HG03064 (cell line): Measurements from ENCODE around the gene KCTD1.

Experiments used
- ATAC-seq: cut with Tn5 transposase; IDR thresholded peaks from one replicate; pipeline ENCODE4 v1.9.1; 2021; ENCODE audit warnings: low read depth; ENCODE audit not compliant: unreplicated experiment

KCTD1 gene

DNA sequence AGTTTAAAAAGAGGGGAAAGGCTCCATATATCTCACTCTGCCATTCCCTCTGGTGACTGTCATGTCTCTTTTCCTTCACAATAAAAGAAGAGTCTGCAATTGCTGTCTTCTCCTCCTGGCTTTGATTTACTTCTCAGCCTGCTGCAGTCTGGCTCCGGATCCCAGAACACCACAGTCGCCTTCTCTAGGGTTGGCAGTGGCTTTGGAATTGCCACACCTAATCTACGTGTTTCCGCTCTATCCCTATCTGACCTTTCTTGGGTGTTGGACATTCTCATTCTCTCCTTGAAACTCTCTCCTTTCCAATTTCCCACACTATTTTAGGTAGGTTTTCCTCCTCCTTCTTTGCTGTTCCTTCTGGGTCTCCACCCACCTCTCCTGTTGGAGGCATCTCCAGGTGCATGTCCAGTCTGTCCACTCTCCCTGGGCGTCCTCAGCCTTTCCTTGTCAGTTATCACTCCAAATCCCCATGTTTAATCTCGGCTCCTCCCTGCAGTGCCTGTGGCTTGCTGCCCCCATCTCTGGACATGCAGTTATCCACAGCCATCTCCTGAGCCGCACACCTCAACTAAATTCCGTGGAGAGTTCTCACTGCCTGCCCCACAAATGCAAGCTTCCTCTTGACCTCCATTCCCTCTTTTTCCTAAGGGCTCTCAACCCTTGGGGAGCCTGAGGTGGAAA, 112.8 kb downstream of the KCTD1 start:
- ATAC-seq, result no peak

DNA sequence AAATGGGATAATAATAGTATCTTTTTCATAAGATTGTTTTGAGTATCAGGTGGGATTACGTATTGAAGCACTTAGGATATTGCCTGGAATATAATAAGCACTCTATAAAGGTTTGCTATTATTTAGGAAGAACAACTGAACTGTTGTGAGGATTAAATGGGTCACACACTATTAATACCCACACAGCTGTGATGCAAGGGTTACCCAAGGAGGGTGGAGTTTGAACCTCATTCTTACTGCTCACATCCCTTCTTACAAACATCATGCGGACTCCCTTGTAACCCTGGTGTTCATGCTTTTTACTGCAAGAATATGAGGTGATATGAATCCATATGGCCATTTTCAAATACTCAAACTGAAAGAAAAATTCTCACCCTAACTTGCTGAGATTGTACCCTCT, 113.5 kb downstream of the KCTD1 start:
- no peak for ATAC-seq

DNA sequence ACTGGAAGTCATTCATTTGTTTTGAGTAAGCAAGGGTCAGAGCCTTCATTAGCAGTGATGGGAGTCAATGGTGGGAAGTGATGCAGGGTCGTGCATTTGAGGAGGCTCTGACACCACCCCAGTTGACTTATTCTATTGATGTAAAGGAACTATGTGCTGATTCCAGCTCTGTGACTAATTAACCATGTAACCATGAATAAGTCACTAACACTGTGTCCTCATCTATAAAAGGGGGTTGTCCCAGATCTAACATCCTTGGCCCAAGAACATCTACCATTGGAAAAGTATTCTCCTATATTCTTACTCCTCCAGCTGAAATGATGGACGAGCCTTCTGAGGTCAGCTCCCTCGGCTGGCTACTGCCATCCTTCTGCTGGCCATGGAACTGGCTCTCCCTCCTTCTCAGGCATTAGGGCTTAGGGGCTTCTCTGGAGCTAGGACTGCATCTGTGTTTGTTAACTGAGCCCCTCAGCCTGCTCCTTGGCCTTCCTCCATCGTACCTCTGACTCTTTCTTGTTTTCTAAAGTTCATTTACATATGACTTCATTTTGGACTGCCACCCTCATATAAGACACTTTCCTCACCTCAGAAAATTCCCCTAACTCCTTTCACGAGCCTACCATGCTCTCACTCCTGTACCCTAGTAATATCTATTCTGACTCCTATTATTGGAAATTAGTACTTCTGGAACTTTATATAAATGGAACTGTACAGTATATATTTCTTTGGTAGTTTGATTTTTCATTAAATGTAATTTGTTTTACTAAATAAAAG, 115.5 kb downstream of the KCTD1 start:
- no peak for ATAC-seq

DNA sequence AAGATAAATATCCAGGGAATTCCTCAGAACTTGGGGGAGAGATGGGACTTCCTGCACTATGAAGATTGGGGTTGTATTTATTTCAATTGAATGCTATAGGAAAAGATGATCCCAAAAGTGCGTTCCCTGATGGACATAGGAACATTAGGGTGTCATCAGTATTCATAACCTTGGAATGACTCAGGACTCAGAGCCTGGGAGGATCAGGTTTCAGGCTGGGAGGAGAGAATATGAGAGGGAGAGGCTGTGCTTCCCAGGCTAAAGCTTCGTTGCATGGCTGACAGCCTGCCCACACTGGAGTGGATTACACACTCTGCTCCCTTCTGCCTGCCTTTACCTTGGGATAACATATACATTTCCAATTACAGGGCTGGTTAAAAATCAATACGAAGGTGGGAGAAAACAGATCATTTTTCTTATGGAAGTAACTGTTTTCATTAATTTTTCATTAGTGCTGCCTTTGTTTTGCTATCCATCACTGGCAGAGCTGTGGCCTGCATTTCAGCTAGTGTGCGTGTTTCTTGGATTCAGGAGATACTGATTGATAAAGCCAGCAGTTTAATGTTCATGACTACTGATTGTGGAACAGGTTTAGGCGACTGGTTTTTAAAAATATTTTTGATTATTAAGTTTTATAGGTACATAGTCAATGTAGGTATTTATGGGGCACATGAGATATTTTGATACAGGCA, 118.7 kb downstream of the KCTD1 start:
- no peak for ATAC-seq

DNA sequence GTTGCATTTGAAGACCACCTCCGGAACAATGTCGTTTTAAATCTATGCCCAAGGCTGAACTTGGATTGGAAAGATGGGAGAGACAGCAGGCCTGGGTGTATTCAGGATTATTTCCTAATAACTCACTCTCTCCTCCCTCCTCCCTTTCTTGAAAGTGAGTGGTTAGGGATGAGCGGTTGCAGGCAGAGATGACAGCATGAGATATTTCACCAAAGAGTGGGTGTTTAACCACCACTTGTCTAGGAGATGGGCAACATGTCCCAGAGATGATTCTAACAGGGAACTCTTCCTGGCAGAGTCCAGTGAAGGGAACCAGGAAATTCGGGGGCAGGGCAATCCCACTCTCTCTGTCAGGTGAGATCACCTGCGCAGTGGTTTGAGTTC, 123.2 kb downstream of the KCTD1 start:
- ATAC-seq, result no peak

DNA sequence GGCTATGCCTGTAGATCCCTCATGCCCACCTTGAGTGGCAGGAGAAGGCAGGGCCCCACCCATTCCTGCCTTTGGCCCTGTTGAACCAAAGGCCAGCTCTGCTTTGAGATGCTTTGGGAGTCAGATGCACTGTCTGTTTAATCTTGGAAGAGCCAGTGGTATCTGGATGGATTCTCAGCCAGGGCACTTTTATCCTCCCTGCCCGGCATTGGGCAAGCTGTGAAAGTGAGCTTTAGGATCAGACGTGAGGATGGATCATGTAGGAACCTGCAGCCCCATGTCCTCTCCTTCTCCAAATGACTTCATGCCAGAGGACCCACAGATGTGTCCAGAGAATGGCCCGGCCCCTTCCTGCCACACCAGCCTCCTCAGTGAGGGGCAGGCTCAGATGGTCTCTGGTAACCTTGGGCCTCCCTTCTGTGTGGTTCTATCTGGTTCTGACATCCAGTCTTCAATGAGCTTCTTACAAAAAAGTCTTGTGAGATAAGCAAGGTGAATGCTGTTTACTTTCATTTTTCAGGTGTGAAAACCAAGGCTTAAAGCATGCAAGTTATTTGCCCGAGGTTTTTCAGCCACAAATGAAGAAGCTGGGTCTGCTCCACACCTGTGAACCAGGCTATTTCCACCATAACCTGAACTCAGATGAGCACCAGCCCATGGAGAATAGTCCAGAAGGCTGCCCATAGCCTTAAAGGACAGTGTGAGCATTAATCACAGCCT, 123.8 kb downstream of the KCTD1 start:
- no peak for ATAC-seq

DNA sequence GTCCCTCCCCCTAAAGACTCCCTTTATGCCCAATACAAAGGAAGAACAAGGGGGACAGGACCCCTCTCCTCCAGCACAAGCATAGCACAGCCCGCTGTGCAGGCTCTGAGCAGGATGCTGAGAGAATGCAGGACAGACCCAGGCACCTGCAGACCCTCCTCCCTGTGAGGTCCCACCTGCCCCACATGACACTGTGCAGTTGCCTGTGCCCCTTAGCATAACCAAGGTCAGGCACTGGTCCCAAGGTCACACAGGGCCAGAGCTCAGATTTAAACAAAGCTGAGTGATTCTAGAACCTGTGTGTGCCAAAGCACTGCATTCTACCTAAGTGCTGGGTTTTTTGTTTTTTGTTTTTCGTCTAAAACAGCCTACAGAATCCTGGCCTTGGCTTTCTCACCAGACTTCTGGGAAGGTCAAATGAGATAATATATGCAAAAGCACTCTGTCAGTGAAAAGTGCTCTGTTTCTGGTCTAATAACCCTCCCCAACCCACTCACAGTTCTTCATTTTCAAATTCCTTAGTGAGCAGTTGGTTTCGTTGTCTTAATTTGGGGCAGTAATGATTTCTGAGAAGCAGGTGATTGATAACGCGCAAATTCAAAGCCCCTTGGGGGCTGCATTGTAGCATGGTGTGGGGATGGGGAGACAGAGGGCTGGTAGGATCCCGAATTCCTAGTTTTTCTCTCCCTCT, 125.7 kb downstream of the KCTD1 start:
- ATAC-seq, result peak; percentile 66

DNA sequence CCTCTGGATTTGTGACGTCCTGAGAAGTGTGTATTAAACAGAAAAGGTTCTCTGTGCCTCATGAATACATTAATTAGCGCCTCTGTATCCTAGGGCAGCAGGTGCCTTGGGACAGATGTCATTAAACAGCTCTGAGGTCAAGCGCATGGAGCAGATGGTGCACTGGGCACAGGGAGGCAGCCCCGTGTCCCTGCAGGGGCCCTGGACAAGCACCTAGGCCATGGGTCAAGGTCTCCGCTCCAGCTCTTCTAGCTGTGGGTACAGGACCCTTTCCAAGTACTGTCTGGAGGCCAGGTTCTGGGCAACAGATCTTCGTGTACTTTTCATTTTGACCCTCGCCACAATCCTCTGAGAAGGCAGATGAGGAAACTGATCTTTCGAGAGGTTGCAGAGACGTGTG, 126.4 kb downstream of the KCTD1 start:
- ATAC-seq, result no peak

DNA sequence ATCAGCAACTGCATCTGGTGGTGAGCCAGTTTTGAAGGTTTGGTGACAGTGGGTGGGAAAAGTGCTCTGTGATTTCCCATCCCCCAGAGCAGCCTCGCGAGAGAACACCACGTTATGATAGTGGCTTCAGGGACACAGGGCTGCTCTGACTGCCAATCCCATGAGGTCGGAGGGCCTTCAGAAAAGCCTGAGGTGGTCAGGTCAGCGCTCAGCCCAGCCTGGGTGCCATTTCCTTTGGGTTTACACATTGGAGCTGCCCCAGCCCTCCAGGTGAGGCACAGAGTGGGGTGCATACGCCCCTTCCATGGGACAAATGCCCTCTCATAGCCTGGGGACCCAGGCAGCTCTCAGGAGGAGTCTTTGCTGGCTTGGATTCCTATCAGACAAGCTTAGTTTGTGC, 126.8 kb downstream of the KCTD1 start:
- ATAC-seq, result no peak

DNA sequence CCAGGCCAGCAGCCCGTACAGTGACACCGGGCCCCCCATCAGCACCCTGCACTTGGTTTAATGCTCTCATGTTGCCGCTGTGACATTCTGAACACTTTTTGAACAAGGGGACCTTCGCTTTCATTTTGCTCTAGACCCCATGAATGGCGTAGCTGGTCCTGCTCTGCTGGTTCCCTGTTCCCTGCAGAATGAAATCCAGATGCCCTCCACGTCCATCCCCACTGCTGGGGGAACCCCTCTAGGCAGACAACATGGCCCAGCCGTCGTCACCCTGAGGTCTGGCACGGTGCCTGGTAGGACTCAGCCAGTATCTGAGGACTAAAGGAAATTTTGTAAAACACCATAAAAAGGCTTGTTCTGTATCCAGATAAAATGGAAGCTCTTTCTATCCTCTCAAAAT, 128.6 kb downstream of the KCTD1 start:
- ATAC-seq, result no peak

DNA sequence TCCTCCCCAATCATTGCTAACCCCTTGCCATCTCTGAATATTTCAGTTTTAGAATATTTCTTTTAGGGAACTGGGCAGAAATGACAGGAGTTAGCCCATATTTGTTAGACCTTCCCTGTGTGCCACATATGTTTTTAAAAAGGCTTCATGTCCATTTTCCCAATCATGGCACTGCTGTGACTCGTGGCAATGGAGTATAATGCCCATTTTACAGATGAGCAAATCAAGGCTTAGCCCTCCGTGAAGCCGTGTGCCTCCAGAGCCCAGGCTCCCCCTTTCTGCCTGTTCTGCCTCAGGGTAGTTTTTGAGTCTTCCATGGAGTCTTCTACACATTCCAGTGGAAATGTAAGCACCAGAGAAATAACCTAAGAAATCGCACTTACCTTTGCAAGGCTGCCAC, 130.1 kb downstream of the KCTD1 start:
- no peak for ATAC-seq

DNA sequence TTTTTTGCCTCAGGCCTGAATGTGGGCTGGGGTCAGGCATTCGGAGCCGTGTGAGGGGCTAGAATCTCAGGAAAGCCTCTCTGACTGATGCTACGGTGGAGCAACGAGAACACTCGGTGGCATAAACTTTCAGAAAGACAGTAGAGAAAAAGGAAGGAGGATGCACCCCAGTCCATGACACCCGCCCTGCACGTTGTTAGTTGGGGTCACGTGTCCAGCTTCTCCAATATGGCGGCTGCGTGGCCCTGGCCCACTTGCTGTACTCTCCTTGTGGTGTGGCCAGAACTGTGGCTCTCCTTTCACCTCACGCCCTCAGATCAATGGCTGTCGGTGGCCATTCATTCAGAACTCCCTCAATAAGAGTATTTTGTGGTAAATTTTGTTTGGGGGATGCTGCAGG, 131.2 kb downstream of the KCTD1 start:
- ATAC-seq, result no peak

DNA sequence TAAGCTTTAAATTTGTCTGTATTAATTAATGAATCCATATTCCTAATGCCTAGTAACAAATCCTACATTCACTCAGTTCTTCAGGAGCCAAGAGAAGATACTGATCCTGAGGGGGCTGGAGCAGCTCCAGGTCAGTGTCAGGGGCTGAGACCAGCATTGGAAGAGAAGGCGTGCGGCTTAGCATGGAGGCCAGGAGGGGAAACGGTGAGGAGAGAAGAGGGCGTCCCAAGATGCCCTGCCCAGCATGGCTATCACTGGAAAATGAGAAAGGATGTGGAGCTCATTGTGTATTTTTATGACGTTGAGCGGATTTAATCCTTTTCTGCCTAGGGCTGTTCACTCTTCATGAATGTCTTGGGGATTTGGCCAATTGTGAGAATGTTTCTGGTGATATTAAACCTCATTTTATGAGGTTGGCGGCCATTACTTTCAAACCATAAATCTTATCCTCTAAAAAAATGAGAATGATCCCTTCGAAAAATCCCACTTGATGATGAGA, 131.7 kb downstream of the KCTD1 start:
- no peak for ATAC-seq

DNA sequence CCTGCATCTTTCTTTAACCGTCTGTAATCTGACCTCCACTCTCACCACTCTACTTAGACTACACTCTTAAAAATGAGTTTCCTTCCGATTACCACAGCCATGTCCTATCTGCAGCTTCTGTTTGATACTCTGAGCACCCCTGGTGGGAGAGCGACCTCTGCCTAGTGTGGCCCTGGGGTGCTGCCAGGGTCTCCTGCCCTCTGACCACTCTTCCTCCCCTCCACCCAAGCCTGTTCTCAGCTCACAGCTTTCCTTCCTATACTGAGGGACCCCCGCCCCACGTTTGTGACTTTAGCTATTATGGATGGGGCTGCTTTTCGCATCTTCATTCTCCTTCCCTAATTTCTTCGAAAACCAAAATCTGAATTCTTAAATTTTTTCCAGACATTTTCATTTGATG, 132.7 kb downstream of the KCTD1 start:
- ATAC-seq, result no peak

DNA sequence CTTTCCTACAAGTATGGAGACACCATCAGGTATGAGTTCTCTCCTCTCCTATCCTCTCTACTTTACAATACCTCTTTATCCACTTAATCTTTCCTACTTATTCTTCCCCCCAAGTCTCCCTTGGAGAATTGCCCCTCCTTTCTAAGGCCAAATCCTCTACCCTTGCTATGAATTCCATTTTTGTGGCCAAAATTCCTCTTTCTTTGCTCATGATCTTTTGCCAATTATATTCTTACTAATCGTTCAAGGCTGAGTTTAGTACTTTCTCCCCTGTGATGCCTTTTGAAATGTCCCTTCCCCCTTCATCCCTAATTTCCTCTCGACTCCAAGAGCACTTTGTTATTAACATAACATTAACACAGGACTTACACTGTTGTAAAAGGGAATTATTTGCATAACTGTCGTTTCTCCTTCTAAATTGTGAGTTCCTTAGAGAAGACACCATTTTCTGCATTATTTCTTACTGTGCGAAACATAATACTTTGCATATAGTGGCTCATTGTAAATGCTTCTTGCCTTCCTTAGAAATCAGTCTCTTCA, 133.4 kb downstream of the KCTD1 start:
- no peak for ATAC-seq

DNA sequence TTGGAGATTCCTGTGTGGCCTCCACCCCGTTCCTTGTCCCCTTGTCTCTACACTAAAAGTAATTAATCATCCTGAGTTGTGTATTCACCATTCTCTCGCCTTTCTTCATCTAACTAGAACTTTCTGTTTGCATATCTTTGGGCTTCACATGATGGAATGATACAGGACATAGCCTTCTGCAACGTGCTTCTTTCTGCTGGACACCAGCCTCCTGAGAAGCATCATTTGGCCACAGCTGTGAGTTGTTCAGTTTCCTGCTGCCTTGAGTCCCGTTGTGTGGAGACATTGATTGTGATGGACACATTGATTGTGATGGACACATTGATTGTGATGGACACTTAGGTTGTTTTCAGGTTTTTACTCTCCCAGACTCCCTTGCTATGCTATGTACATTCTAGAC, 139.3 kb downstream of the KCTD1 start:
- ATAC-seq, result no peak

DNA sequence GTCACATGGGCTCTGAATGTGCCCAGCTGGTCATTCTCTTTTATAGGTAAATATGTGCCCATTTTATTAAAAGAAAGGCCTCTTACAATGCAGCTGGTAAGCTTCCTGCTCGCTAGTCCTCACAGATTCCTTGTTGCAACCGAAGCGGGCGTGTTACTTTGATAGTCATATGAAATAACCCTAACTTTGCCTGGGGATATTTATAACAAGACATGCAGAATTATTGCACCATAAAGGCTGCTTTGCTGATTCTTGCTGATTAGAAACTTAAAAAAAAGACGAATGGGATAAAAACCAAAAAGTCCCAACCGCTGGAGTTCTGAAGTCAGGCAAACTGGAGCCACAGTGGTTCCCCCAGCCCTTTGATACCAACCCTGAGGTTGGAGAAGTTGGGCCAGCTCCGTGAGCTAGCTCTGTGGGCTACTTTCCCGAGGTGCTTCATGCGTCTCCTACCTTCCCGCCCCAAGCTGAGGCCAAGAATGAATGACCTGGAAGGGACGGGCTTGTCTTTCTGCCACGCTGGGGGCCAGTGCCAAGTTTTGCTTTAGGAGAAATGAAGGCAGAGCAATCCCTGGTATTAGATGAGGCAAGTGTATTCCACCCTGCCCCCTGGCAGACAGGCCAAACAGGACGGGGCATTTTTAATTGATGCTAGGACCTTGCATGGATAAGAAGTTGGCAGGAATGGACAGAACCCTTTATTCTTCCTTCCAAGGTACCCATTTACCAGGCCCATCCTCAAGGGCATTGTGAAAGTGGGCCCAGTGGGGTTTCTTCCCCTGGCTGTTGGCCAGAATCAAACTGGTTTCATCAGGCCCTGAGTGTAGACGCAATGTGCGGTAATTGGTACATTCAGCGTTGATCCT, 140.4 kb downstream of the KCTD1 start:
- no peak for ATAC-seq

DNA sequence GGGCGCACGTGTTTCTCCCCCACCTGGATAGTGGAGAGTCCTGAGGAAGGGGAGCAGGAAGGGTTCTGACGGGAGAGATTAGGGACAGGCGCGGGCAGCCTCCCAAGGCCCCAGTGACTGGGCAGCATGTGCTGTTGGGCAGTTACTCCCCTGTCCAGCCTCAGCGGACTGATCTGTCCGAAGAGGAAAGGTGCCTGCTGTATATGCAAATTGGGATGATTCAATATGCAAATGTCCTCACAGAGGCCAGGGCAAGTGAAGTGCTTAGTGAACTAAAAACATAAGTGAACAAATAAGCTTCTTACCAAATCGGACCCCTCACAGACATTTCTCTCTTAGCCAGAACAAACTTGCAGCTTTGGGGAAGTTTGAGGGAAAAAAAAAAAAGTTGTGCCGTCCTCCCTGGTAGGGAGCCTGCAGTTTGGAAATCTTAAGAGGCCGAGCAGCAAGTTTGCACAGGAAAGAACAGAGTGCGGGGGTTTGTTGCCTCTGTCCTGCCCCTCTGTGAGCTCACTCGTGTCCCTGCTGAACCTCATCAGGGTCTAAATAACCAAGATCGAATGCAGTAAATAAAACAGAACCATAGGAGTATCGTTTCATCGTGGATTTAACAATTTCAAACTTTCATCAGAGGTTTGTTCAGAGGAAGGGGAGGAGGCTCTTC, 141.4 kb downstream of the KCTD1 start:
- ATAC-seq, result no peak

DNA sequence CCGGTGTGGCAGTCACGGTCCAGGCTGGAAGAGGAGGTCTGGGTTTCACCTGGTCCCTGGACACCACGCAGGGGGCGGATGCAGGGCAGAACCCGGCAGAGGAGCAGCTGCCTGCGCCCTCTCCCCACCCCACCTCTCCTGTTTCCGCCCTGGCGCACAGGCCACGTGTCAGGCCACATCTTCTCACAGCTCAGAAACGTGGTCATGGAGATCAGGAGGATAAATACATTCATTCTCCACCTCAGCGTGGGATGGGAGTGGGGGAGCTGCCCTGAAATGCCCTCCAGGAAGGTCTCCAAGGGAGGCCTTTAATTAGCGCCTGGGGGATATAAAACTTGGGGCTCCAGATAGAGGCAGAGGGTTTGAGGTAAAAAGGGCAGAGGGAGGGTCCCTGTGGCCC, 142.0 kb downstream of the KCTD1 start:
- no peak for ATAC-seq
